ENCODE results near the gene GORAB.

GORAB gene

GRCh38 chr1:170545476-170545875 is 13.5 kb downstream of the GORAB start:
- H3K4me3 ChIP-seq (ENCODE audit: insufficient read depth, low read length, poor library complexity, severe bottlenecking): no peak overlapping the region
- no peak overlapping the region for H2AFZ ChIP-seq (ENCODE audit: low read depth, low read length, severe bottlenecking)
- H3K4me2 ChIP-seq (ENCODE audit: low read depth, low read length, poor library complexity, severe bottlenecking): no peak overlapping the region
- peaks cover 45% of the 10 kb centered on the region for H3K36me3 ChIP-seq (ENCODE audit: low read length)
- H3K79me2 ChIP-seq (ENCODE audit: insufficient read depth, low read length): no peaks in the 10 kb centered on the region
- H3K9me3 ChIP-seq (ENCODE audit: insufficient read depth, low read length): no peaks in the 10 kb centered on the region
- TF ChIP-seq CTCF (IDR thresholded peaks at IDR 0.05; ENCODE audit: insufficient read depth, low read length, poor library complexity, severe bottlenecking) (no peak), EZH2phosphoT487 (conservative IDR thresholded peaks at IDR 0.05; ENCODE audit: low read length) (no peak)
- no peak overlapping the region for H3K27ac ChIP-seq (ENCODE audit: low read depth, low read length)
- H3K27me3 ChIP-seq (ENCODE audit: low read length): no peaks in the 10 kb centered on the region
- H3K9me2 ChIP-seq (replicated peaks; ENCODE audit: insufficient read depth, low read length): no peaks in the 10 kb centered on the region
- no peaks in the 10 kb centered on the region for H4K20me1 ChIP-seq (ENCODE audit: low read depth, low read length)
- H3K9ac ChIP-seq (ENCODE audit: low read length): no peak overlapping the region
- H3F3A ChIP-seq (ENCODE audit: insufficient read depth): no peaks in the 10 kb centered on the region

GRCh38 chr1:170547255-170547654 is 15.3 kb downstream of the GORAB start:
- no peaks in the 10 kb centered on the region for H3F3A ChIP-seq (ENCODE audit: insufficient read depth)
- H2AFZ ChIP-seq (ENCODE audit: low read depth, low read length, severe bottlenecking): no peak overlapping the region
- no peak overlapping the region for H3K27ac ChIP-seq (ENCODE audit: low read depth, low read length)
- no peaks in the 10 kb centered on the region for H4K20me1 ChIP-seq (ENCODE audit: low read depth, low read length)
- H3K4me3 ChIP-seq (ENCODE audit: insufficient read depth, low read length, poor library complexity, severe bottlenecking): no peak overlapping the region
- no peak for TF ChIP-seq CTCF (IDR thresholded peaks at IDR 0.05; ENCODE audit: insufficient read depth, low read length, poor library complexity, severe bottlenecking)
- no peak for TF ChIP-seq EZH2phosphoT487 (conservative IDR thresholded peaks at IDR 0.05; ENCODE audit: low read length)
- no peak overlapping the region for H3K4me2 ChIP-seq (ENCODE audit: low read depth, low read length, poor library complexity, severe bottlenecking)
- no peaks in the 10 kb centered on the region for H3K9me3 ChIP-seq (ENCODE audit: insufficient read depth, low read length)
- peaks cover 41% of the 10 kb centered on the region for H3K36me3 ChIP-seq (ENCODE audit: low read length)
- no peaks in the 10 kb centered on the region for H3K79me2 ChIP-seq (ENCODE audit: insufficient read depth, low read length)
- no peaks in the 10 kb centered on the region for H3K27me3 ChIP-seq (ENCODE audit: low read length)
- no peaks in the 10 kb centered on the region for H3K9me2 ChIP-seq (replicated peaks; ENCODE audit: insufficient read depth, low read length)
- no peak overlapping the region for H3K9ac ChIP-seq (ENCODE audit: low read length)

- H3F3A ChIP-seq (ENCODE audit: insufficient read depth): no peaks in the 10 kb centered on the region
- no peaks in the 10 kb centered on the region for H3K9me3 ChIP-seq (ENCODE audit: insufficient read depth, low read length)
- H3K27me3 ChIP-seq (ENCODE audit: low read length): no peaks in the 10 kb centered on the region
- no peaks in the 10 kb centered on the region for H3K9me2 ChIP-seq (replicated peaks; ENCODE audit: insufficient read depth, low read length)
- no peak overlapping the region for H2AFZ ChIP-seq (ENCODE audit: low read depth, low read length, severe bottlenecking)
- no peak overlapping the region for H3K4me3 ChIP-seq (ENCODE audit: insufficient read depth, low read length, poor library complexity, severe bottlenecking)
- H3K4me2 ChIP-seq (ENCODE audit: low read depth, low read length, poor library complexity, severe bottlenecking): no peak overlapping the region
- H4K20me1 ChIP-seq (ENCODE audit: low read depth, low read length): no peaks in the 10 kb centered on the region
- peaks cover 39% of the 10 kb centered on the region for H3K36me3 ChIP-seq (ENCODE audit: low read length)
- no peak overlapping the region for H3K27ac ChIP-seq (ENCODE audit: low read depth, low read length)
- no peak overlapping the region for H3K9ac ChIP-seq (ENCODE audit: low read length)
- TF ChIP-seq EZH2phosphoT487 (conservative IDR thresholded peaks at IDR 0.05; ENCODE audit: low read length) (no peak), CTCF (IDR thresholded peaks at IDR 0.05; ENCODE audit: insufficient read depth, low read length, poor library complexity, severe bottlenecking) (no peak)
- no peaks in the 10 kb centered on the region for H3K79me2 ChIP-seq (ENCODE audit: insufficient read depth, low read length)
Measured at GRCh38 chr1:170548497-170548896, 16.5 kb downstream of the GORAB start.

Data from SU-DHL-6 (cell line).